H9 (cell line): ENCODE data around the gene ACAP2. TPM values are rescaled to one million over a fixed set of nuclear protein-coding genes. Genes with fewer than 3 reads are reported as not detected.

Experiments
- DNase-seq: peaks from one replicate; pipeline ENCODE4 v3.0.0-alpha.2; 2017
- H2AFZ ChIP-seq: one replicate; pipeline ENCODE4 v1.6.1; 2013; ENCODE audit warnings: mild to moderate bottlenecking, low read length, control low read depth, moderate library complexity
- H2AK5ac ChIP-seq: 2 replicates; pipeline ENCODE4 v1.6.1; 2013; ENCODE audit warnings: low read length, control low read depth, mixed read lengths; ENCODE audit not compliant: insufficient read length
- H2BK120ac ChIP-seq: one replicate; pipeline ENCODE4 v1.6.1; 2013; ENCODE audit warnings: low read depth, mild to moderate bottlenecking, low read length, control low read depth, inconsistent platforms; ENCODE audit not compliant: poor library complexity, severe bottlenecking
- H2BK12ac ChIP-seq: 2 replicates; pipeline ENCODE4 v1.6.1; 2013; ENCODE audit warnings: low read length, control low read depth, mixed read lengths, low read depth; ENCODE audit not compliant: insufficient read length
- H2BK15ac ChIP-seq: 2 replicates; pipeline ENCODE4 v1.6.1; 2013; ENCODE audit warnings: low read depth, low read length, control low read depth
- H2BK20ac ChIP-seq: one replicate; pipeline ENCODE4 v1.6.1; 2013; ENCODE audit warnings: low read depth, mild to moderate bottlenecking, low read length, control low read depth, inconsistent platforms; ENCODE audit not compliant: poor library complexity, severe bottlenecking
- H2BK5ac ChIP-seq: 2 replicates; pipeline ENCODE4 v1.6.1; 2013; ENCODE audit warnings: low read length, control low read depth, mixed read lengths; ENCODE audit not compliant: insufficient read length
- H3K14ac ChIP-seq: 2 replicates; pipeline ENCODE4 v1.6.1; 2013; ENCODE audit warnings: low read length, control low read depth; ENCODE audit not compliant: insufficient read depth
- H3K18ac ChIP-seq: 2 replicates; pipeline ENCODE4 v1.6.1; 2013; ENCODE audit warnings: low read depth, mild to moderate bottlenecking, mixed read lengths, low read length, control low read depth; ENCODE audit not compliant: insufficient read length
- H3K23ac ChIP-seq: 2 replicates; pipeline ENCODE4 v1.6.1; 2013; ENCODE audit warnings: low read length, control low read depth, mixed read lengths, low read depth; ENCODE audit not compliant: insufficient read length
- H3K23me2 ChIP-seq: 2 replicates; pipeline ENCODE4 v1.6.1; 2013; ENCODE audit warnings: low read depth, mild to moderate bottlenecking, mixed read lengths, low read length, control low read depth; ENCODE audit not compliant: insufficient read length, poor library complexity, severe bottlenecking
- H3K27ac ChIP-seq: 2 replicates; pipeline ENCODE4 v1.5.1; 2013; ENCODE audit warnings: low read length, control low read depth, mixed read lengths, low read depth; ENCODE audit not compliant: insufficient read length
- H3K27me3 ChIP-seq: 2 replicates; pipeline ENCODE4 v1.6.1; 2013; ENCODE audit warnings: low read length, control low read depth, inconsistent platforms; ENCODE audit not compliant: insufficient read depth
- H3K4ac ChIP-seq: 2 replicates; pipeline ENCODE4 v1.6.1; 2013; ENCODE audit warnings: low read depth, mild to moderate bottlenecking, control low read depth, inconsistent platforms, low read length, moderate library complexity
- H3K4me1 ChIP-seq: 2 replicates; pipeline ENCODE4 v1.6.1; 2013; ENCODE audit warnings: low read length, control low read depth, inconsistent platforms; ENCODE audit not compliant: insufficient read depth
- H3K4me2 ChIP-seq: 2 replicates; pipeline ENCODE4 v1.6.1; 2013; ENCODE audit warnings: low read length, control low read depth, mixed read lengths; ENCODE audit not compliant: insufficient read length, insufficient read depth
- H3K56ac ChIP-seq: 2 replicates; pipeline ENCODE4 v1.6.1; 2013; ENCODE audit warnings: low read depth, mild to moderate bottlenecking, mixed read lengths, low read length, control low read depth; ENCODE audit not compliant: insufficient read length
- H3K79me1 ChIP-seq: 2 replicates; pipeline ENCODE4 v1.6.1; 2013; ENCODE audit warnings: low read depth, mild to moderate bottlenecking, moderate library complexity, low read length, control low read depth, inconsistent platforms; ENCODE audit not compliant: insufficient read depth, poor library complexity, severe bottlenecking
- H3K79me2 ChIP-seq: 2 replicates; pipeline ENCODE4 v1.6.1; 2013; ENCODE audit warnings: low read length, control low read depth, inconsistent platforms; ENCODE audit not compliant: insufficient read depth
- H3K9ac ChIP-seq: 2 replicates; pipeline ENCODE4 v1.6.1; 2013; ENCODE audit warnings: low read length, control low read depth, mixed read lengths; ENCODE audit not compliant: insufficient read length; ENCODE audit errors: extremely low read depth
- H3K9me3 ChIP-seq: one replicate; pipeline ENCODE4 v1.6.1; 2013; ENCODE audit warnings: low read depth, low read length, inconsistent platforms; ENCODE audit not compliant: control insufficient read depth
- H3T11ph ChIP-seq: one replicate; pipeline ENCODE4 v1.6.1; 2013; ENCODE audit warnings: mild to moderate bottlenecking, low read length, control low read depth, inconsistent platforms
- H4K20me1 ChIP-seq: one replicate; pipeline ENCODE4 v1.6.1; 2013; ENCODE audit not compliant: control insufficient read depth, insufficient read length, insufficient read depth
- H4K5ac ChIP-seq: 2 replicates; pipeline ENCODE4 v1.6.1; 2013; ENCODE audit warnings: low read depth, mild to moderate bottlenecking, mixed read lengths, low read length, control low read depth; ENCODE audit not compliant: insufficient read length
- H4K8ac ChIP-seq: replicated peaks from 2 replicates; pipeline ENCODE4 v1.6.1; 2013; ENCODE audit warnings: low read length, control low read depth, mixed read lengths, low read depth; ENCODE audit not compliant: insufficient read length
- H4K91ac ChIP-seq: 2 replicates; pipeline ENCODE4 v1.6.1; 2013; ENCODE audit warnings: low read depth, mild to moderate bottlenecking, moderate library complexity, mixed read lengths, low read length, control low read depth; ENCODE audit not compliant: insufficient read length
- H3K27ac Mint-ChIP-seq, 3 experiments: 2 replicates in 2 of 3; 3 replicates in 1 of 3; pipeline ENCODE4 v1.8.0; 2020 to 2021; ENCODE audit warnings: mixed read lengths in 3 of 3, mild to moderate bottlenecking in 1 of 3, moderate library complexity in 1 of 3
- H3K27me3 Mint-ChIP-seq: 2 replicates; pipeline ENCODE4 v1.8.0; 2021; ENCODE audit warnings: low read depth, mild to moderate bottlenecking, moderate library complexity, mixed read lengths
- H3K36me3 Mint-ChIP-seq, 3 experiments: 2 replicates in 2 of 3; 3 replicates in 1 of 3; pipeline ENCODE4 v1.8.0; 2020 to 2021; ENCODE audit warnings: low read depth in 3 of 3, mixed read lengths in 3 of 3; ENCODE audit not compliant: insufficient read depth in 1 of 3
- H3K4me1 Mint-ChIP-seq, 2 experiments: 2 replicates each; pipeline ENCODE4 v1.8.0; 2020; ENCODE audit warnings: mixed read lengths in 2 of 2
- H3K4me3 Mint-ChIP-seq, 2 experiments: 2 replicates in 1 of 2; 3 replicates in 1 of 2; pipeline ENCODE4 v1.8.0; 2020 to 2021; ENCODE audit warnings: mild to moderate bottlenecking in 2 of 2, mixed read lengths in 2 of 2, moderate library complexity in 1 of 2
- H3K9me3 Mint-ChIP-seq, 2 experiments: 2 replicates in 1 of 2; 3 replicates in 1 of 2; pipeline ENCODE4 v1.8.0; 2020; ENCODE audit warnings: mild to moderate bottlenecking in 2 of 2, mixed read lengths in 2 of 2, moderate library complexity in 1 of 2
- CTCF ChIP-seq: fragments of 200-600 bp; sonication (generic); conservative IDR thresholded peaks from 3 replicates; pipeline ENCODE4 v1.8.0; 2021; ENCODE audit warnings: antibody characterized with exemption, mild to moderate bottlenecking
- WGBS: extraction: QIAGEN DNeasy Blood & Tissue Kit; methylation state at CpG from one replicate; pipeline ENCODE4 v1.1.7; 2013; ENCODE audit warnings: missing lambda C conversion rate, low lambda C conversion rate, mixed read lengths; ENCODE audit not compliant: insufficient read length; ENCODE audit errors: extremely low coverage; 5-methylcytosine and 5-hydroxymethylcytosine counted together
- total RNA-seq: library from RNA; stranded (reverse); gene quantifications from 2 replicates; pipeline ENCODE4 v1.2.1, GENCODE V29; 2021

ACAP2 gene
- total RNA-seq, 1 experiment from 2014 or later: 30.8 TPM

GRCh38 chr3:195239121-195239520 is 203.7 kb downstream of the ACAP2 start:
- H3K79me1 ChIP-seq: peaks cover 3% of the 10 kb centered on the region
- WGBS: no CpG with 5 or more reads among the region's 3 CpGs
- H3K56ac ChIP-seq: no peak overlapping the region
- H2AFZ ChIP-seq: no peak overlapping the region
- no peak overlapping the region for H3K9ac ChIP-seq
- H2AK5ac ChIP-seq: no peak overlapping the region
- 0 out of 3 replicates have a peak, but pooled peaks have one; percentile 9 for TF ChIP-seq CTCF
- no peak overlapping the region for H3K27ac Mint-ChIP-seq
- H2BK5ac ChIP-seq: no peak overlapping the region
- H3K4me1 Mint-ChIP-seq: peaks cover 22 to 26% of the 10 kb centered on the region in 2 experiments
- peaks cover 5% of the 10 kb centered on the region; the same call in 1 of the 2 replicates for H3K4me1 ChIP-seq
- no peaks in the 10 kb centered on the region for H3K23me2 ChIP-seq
- no peak overlapping the region for H4K5ac ChIP-seq
- no peak for DNase-seq
- no peak overlapping the region for H2BK120ac ChIP-seq
- no peak overlapping the region for H3K4ac ChIP-seq
- no peaks in the 10 kb centered on the region; the same call in 1 of the 2 replicates for H3K27me3 Mint-ChIP-seq
- H3K14ac ChIP-seq: no peak overlapping the region
- no peak overlapping the region for H2BK12ac ChIP-seq
- no peak overlapping the region for H3T11ph ChIP-seq
- no peak overlapping the region for H3K27ac ChIP-seq
- no peak overlapping the region for H3K18ac ChIP-seq
- no peak overlapping the region for H4K8ac ChIP-seq
- no peak overlapping the region for H3K23ac ChIP-seq
- H4K20me1 ChIP-seq: no peaks in the 10 kb centered on the region
- no peak overlapping the region for H2BK20ac ChIP-seq
- H3K27me3 ChIP-seq: no peaks in the 10 kb centered on the region
- H2BK15ac ChIP-seq: no peak overlapping the region
- H3K9me3 ChIP-seq: no peaks in the 10 kb centered on the region
- peaks cover 0 to 10% of the 10 kb centered on the region in 2 experiments; a peak in 2 of 5 replicates for H3K9me3 Mint-ChIP-seq
- no peaks in the 10 kb centered on the region; the same call in 1 of the 2 replicates for H3K79me2 ChIP-seq
- H3K36me3 Mint-ChIP-seq: peaks cover 25 to 30% (median 27%) of the 10 kb centered on the region in 3 experiments
- H3K4me3 Mint-ChIP-seq: no peak overlapping the region
- no peak overlapping the region for H4K91ac ChIP-seq
- H3K4me2 ChIP-seq: no peak overlapping the region
